ENCODE data around the gene TAS2R20. TPM values are rescaled to one million over a fixed set of nuclear protein-coding genes. Genes with fewer than 3 reads are reported as not detected.

Gene TAS2R20
- total and polyA plus RNA-seq, 2 of the 13 experiments (the other 11 are each of a cell fraction or from before 2014, with no cell fraction given) = 0.54 to 2.9 TPM

GRCh38 chr12:11015775-11016430 is 17.8 kb upstream of the TAS2R20 start (continued):
- TF ChIP-seq IRX3 (CRISPR knock-in tag; IDR thresholded peaks at IDR 0.05; ENCODE audit: borderline replicate concordance, low read depth) (no peak), STAT5B (CRISPR knock-in tag; IDR thresholded peaks at IDR 0.05) (no peak), ZSCAN29 (CRISPR knock-in tag; conservative IDR thresholded peaks at IDR 0.05) (0 out of 2 replicates have a peak, but pooled peaks have one; percentile 27), POLR2A (IDR thresholded peaks at IDR 0.05; ENCODE audit: insufficient read depth in 1 of 2, low read depth in 2 of 2, low read length in 2 of 2) (no peak), HDAC6 (IDR thresholded peaks at IDR 0.05; ENCODE audit: low read depth, low read length) (no peak), ZNF816 (CRISPR knock-in tag; IDR thresholded peaks at IDR 0.05; ENCODE audit: borderline replicate concordance) (no peak), EP300 (IDR thresholded peaks at IDR 0.05; ENCODE audit: low read depth in 2 of 2, low read length in 2 of 2) (peak in 1 of 2 experiments; percentile 87; a peak in 2 of 4 replicates), EP300 (CRISPR knock-in tag; IDR thresholded peaks at IDR 0.05; ENCODE audit: borderline replicate concordance) (peak; percentile 68), RNF219 (CRISPR knock-in tag; IDR thresholded peaks at IDR 0.05) (no peak), MAF1 (CRISPR knock-in tag; IDR thresholded peaks at IDR 0.05; ENCODE audit: borderline replicate concordance) (no peak), NCOR1 (IDR thresholded peaks at IDR 0.05; ENCODE audit: borderline replicate concordance, low read length) (peak; percentile 69; the same call in 1 of the 2 replicates), HES4 (CRISPR knock-in tag; IDR thresholded peaks at IDR 0.05; ENCODE audit: borderline replicate concordance) (no peak), ETV6 (CRISPR knock-in tag; conservative IDR thresholded peaks at IDR 0.05) (no peak), PBX2 (CRISPR knock-in tag; IDR thresholded peaks at IDR 0.05) (no peak; the same call in 1 of the 2 replicates), DZIP1 (CRISPR knock-in tag; IDR thresholded peaks at IDR 0.05) (no peak), SOX5 (CRISPR knock-in tag; IDR thresholded peaks at IDR 0.05; ENCODE audit: borderline replicate concordance) (peak; percentile 96), ZNF292 (CRISPR knock-in tag; IDR thresholded peaks at IDR 0.05; ENCODE audit: borderline replicate concordance, low read depth) (peak; percentile 89), FOXK2 (IDR thresholded peaks at IDR 0.05) (no peak), IKZF4 (CRISPR knock-in tag; IDR thresholded peaks at IDR 0.05; ENCODE audit: borderline replicate concordance, low read depth, not compliant biosample characterization) (no peak), ESRRA (CRISPR knock-in tag; IDR thresholded peaks at IDR 0.05; ENCODE audit: low read depth) (peak; percentile 86), SSRP1 (CRISPR knock-in tag; IDR thresholded peaks at IDR 0.05) (no peak), CENPT (CRISPR knock-in tag; IDR thresholded peaks at IDR 0.05; ENCODE audit: low read depth) (no peak), SP2 (CRISPR knock-in tag; IDR thresholded peaks at IDR 0.05) (no peak)

All from HepG2 (cell line).